IMR-90 (cell line): ENCODE results near the gene CEACAM3. TPM values are rescaled to one million over a fixed set of nuclear protein-coding genes. Genes with fewer than 3 reads are reported as not detected.

Experiments
- ATAC-seq: fragments of 200-7000 bp; cut with Tn5 transposase; 2 replicates; pipeline ENCODE4 v1.9.1; 2020; ENCODE audit warnings: low read depth, mild to moderate bottlenecking, moderate library complexity
- BruUV-seq: library from RNA; stranded (reverse); fragments of 400-500 nt; replicated peaks from 2 replicates; lab custom pipeline; 2021; lab: Mats Ljungman, UMichigan
- CTCF ChIA-PET: fragments of 300-600 bp; formaldehyde crosslinking; extraction: SDS; loops from one replicate; lab custom pipeline; 2021; ENCODE audit warnings: antibody characterized with exemption; lab: Yijun Ruan, JAX
- POLR2A ChIA-PET: fragments of 300-600 bp; sonication (Branson Sonifier 250); formaldehyde crosslinking; loops from one replicate; lab custom pipeline; 2022; ENCODE audit warnings: antibody characterized with exemption; ENCODE audit not compliant: unreplicated experiment; lab: Charles Lee
- DNase-seq: peaks from one replicate; pipeline ENCODE4 v3.0.0; 2013
- H2AFZ ChIP-seq: replicated peaks from 2 replicates; pipeline ENCODE3; 2013; ENCODE audit warnings: low read length, mild to moderate bottlenecking; ENCODE audit not compliant: poor library complexity
- H2AK5ac ChIP-seq: 2 replicates; pipeline ENCODE4 v1.6.1; 2013; ENCODE audit warnings: low read depth, low read length, inconsistent platforms
- H2AK9ac ChIP-seq: replicated peaks from 2 replicates; pipeline ENCODE3; 2013; ENCODE audit warnings: mild to moderate bottlenecking, low read depth, low read length, moderate library complexity; ENCODE audit not compliant: poor library complexity
- H2BK120ac ChIP-seq: 2 replicates; pipeline ENCODE4 v1.6.1; 2013; ENCODE audit warnings: low read depth, low read length, inconsistent platforms
- H2BK15ac ChIP-seq: 3 replicates; pipeline ENCODE4 v1.6.1; 2013; ENCODE audit warnings: low read depth, low read length, inconsistent platforms
- H2BK20ac ChIP-seq: 2 replicates; pipeline ENCODE4 v1.6.1; 2013; ENCODE audit warnings: low read depth, mild to moderate bottlenecking, inconsistent platforms, low read length, moderate library complexity
- H2BK5ac ChIP-seq: 2 replicates; pipeline ENCODE4 v1.6.1; 2013; ENCODE audit warnings: mild to moderate bottlenecking, low read depth, low read length, inconsistent platforms; ENCODE audit not compliant: poor library complexity, severe bottlenecking
- H3K14ac ChIP-seq: replicated peaks from 2 replicates; pipeline ENCODE4 v1.6.1; 2013; ENCODE audit warnings: low read depth, low read length, inconsistent platforms
- H3K18ac ChIP-seq: 2 replicates; pipeline ENCODE4 v1.6.1; 2013; ENCODE audit warnings: low read depth, low read length, control low read depth
- H3K23ac ChIP-seq: 2 replicates; pipeline ENCODE4 v1.6.1; 2013; ENCODE audit warnings: low read depth, low read length, inconsistent platforms
- H3K27ac ChIP-seq: 2 replicates; pipeline ENCODE4 v1.5.1; 2013; ENCODE audit warnings: mild to moderate bottlenecking, control low read depth, low read length; ENCODE audit not compliant: insufficient read depth
- H3K27me3 ChIP-seq: 2 replicates; pipeline ENCODE4 v1.6.1; 2013; ENCODE audit warnings: low read length; ENCODE audit not compliant: control insufficient read depth, insufficient read depth
- H3K36me3 ChIP-seq: 2 replicates; pipeline ENCODE4 v1.6.1; 2013; ENCODE audit warnings: low read length, mixed read lengths; ENCODE audit not compliant: control insufficient read depth, insufficient read depth
- H3K4ac ChIP-seq: 2 replicates; pipeline ENCODE4 v1.6.1; 2013; ENCODE audit warnings: low read depth, low read length, inconsistent platforms
- H3K4me1 ChIP-seq: 2 replicates; pipeline ENCODE4 v1.6.1; 2013; ENCODE audit warnings: low read length, mixed read lengths; ENCODE audit not compliant: control insufficient read depth, insufficient read depth
- H3K4me2 ChIP-seq: 2 replicates; pipeline ENCODE4 v1.6.1; 2013; ENCODE audit warnings: low read depth, mild to moderate bottlenecking, control low read depth, low read length, moderate library complexity
- H3K4me3 ChIP-seq: 2 replicates; pipeline ENCODE4 v1.5.1; 2013; ENCODE audit warnings: low read depth, mild to moderate bottlenecking, control low read depth, low read length, moderate library complexity; ENCODE audit not compliant: insufficient read depth
- H3K56ac ChIP-seq: 2 replicates; pipeline ENCODE4 v1.6.1; 2013; ENCODE audit warnings: low read length, inconsistent platforms; ENCODE audit not compliant: insufficient read depth; ENCODE audit errors: extremely low read depth
- H3K79me1 ChIP-seq, 2 experiments: 2 replicates each; pipeline ENCODE4 v1.6.1; 2013; ENCODE audit warnings: low read length in 2 of 2, inconsistent platforms in 1 of 2, low read depth in 1 of 2
- H3K9ac ChIP-seq: 2 replicates; pipeline ENCODE4 v1.6.1; 2013; ENCODE audit warnings: low read depth, low read length, control low read depth
- H3K9me1 ChIP-seq: 2 replicates; pipeline ENCODE4 v1.6.1; 2013; ENCODE audit warnings: low read length, inconsistent platforms; ENCODE audit not compliant: insufficient read depth
- H3K9me3 ChIP-seq: 2 replicates; pipeline ENCODE4 v1.6.1; 2013; ENCODE audit warnings: low read length; ENCODE audit not compliant: control insufficient read depth, insufficient read depth
- H4K20me1 ChIP-seq: 2 replicates; pipeline ENCODE4 v1.6.1; 2013; ENCODE audit warnings: low read length, inconsistent platforms; ENCODE audit not compliant: insufficient read depth
- H4K5ac ChIP-seq: 2 replicates; pipeline ENCODE4 v1.6.1; 2013; ENCODE audit warnings: mild to moderate bottlenecking, low read depth, low read length, control low read depth
- H4K8ac ChIP-seq, 2 experiments: 2 replicates each; pipeline ENCODE4 v1.6.1; 2013; ENCODE audit warnings: low read depth in 2 of 2, low read length in 2 of 2, control low read depth in 1 of 2, inconsistent platforms in 1 of 2
- H4K91ac ChIP-seq: 2 replicates; pipeline ENCODE4 v1.6.1; 2013; ENCODE audit warnings: low read depth, low read length, inconsistent platforms; ENCODE audit not compliant: insufficient read depth
- BHLHE40 ChIP-seq: fragments of 150-350 bp; IDR thresholded peaks from 2 replicates; pipeline ENCODE4 v1.6.1; 2016; ENCODE audit warnings: mild to moderate bottlenecking, low read depth, low read length
- CEBPB ChIP-seq: IDR thresholded peaks from 2 replicates; pipeline ENCODE4 v1.6.1; 2012; ENCODE audit warnings: low read depth, low read length, improper control_type of control experiment
- CHD1 ChIP-seq: IDR thresholded peaks from 2 replicates; pipeline ENCODE4 v1.6.1; 2012; ENCODE audit warnings: low read depth, low read length, improper control_type of control experiment
- CTCF ChIP-seq: conservative IDR thresholded peaks from 2 replicates; pipeline ENCODE4 v1.5.1; 2012; ENCODE audit warnings: mild to moderate bottlenecking, low read depth, low read length, improper control_type of control experiment
- ELK1 ChIP-seq: fragments of 150-350 bp; IDR thresholded peaks from 2 replicates; pipeline ENCODE4 v1.6.1; 2016; ENCODE audit warnings: low read depth, mild to moderate bottlenecking, low read length, moderate library complexity, borderline replicate concordance
- FOS ChIP-seq: fragments of 150-350 bp; IDR thresholded peaks from 2 replicates; pipeline ENCODE4 v1.6.1; 2016; ENCODE audit warnings: low read depth, low read length
- MAFK ChIP-seq: IDR thresholded peaks from 2 replicates; pipeline ENCODE4 v1.6.1; 2012; ENCODE audit warnings: low read depth, low read length, improper control_type of control experiment
- MAZ ChIP-seq: IDR thresholded peaks from 2 replicates; pipeline ENCODE4 v1.6.1; 2012; ENCODE audit warnings: low read depth, mild to moderate bottlenecking, low read length, improper control_type of control experiment, moderate library complexity, borderline replicate concordance
- MXI1 ChIP-seq: IDR thresholded peaks from 2 replicates; pipeline ENCODE4 v1.6.1; 2012; ENCODE audit warnings: low read depth, mild to moderate bottlenecking, low read length, moderate library complexity, borderline replicate concordance
- NFE2L2 ChIP-seq: fragments of 150-350 bp; IDR thresholded peaks from 2 replicates; pipeline ENCODE4 v1.6.1; 2016; ENCODE audit warnings: low read depth, mild to moderate bottlenecking, low read length
- POLR2A ChIP-seq: IDR thresholded peaks from 2 replicates; pipeline ENCODE4 v1.6.1; 2012; ENCODE audit warnings: mild to moderate bottlenecking, low read depth, low read length
- RAD21 ChIP-seq: IDR thresholded peaks from 2 replicates; pipeline ENCODE4 v1.6.1; 2012; ENCODE audit warnings: low read length, improper control_type of control experiment
- RCOR1 ChIP-seq: IDR thresholded peaks from 2 replicates; pipeline ENCODE4 v1.6.1; 2012; ENCODE audit warnings: mild to moderate bottlenecking, low read length, improper control_type of control experiment; ENCODE audit not compliant: insufficient replicate concordance
- RFX5 ChIP-seq: IDR thresholded peaks from 2 replicates; pipeline ENCODE4 v1.8.0; 2012; ENCODE audit warnings: low read depth, mild to moderate bottlenecking, low read length, moderate library complexity
- SMC3 ChIP-seq: fragments of 150-350 bp; IDR thresholded peaks from 2 replicates; pipeline ENCODE4 v1.6.1; 2016; ENCODE audit warnings: low read depth, mild to moderate bottlenecking, antibody characterized with exemption, low read length, moderate library complexity
- USF2 ChIP-seq: fragments of 150-350 bp; IDR thresholded peaks from 2 replicates; pipeline ENCODE4 v1.6.1; 2017; ENCODE audit warnings: mild to moderate bottlenecking, antibody characterized with exemption, low read length, low read depth
- WGBS, 2 experiments: methylation state at CpG; one replicate each; pipeline versions ENCODE4 v1.1.5 to v1.1.7; 2013; ENCODE audit warnings: missing lambda C conversion rate in 2 of 2; ENCODE audit not compliant: insufficient read length in 1 of 2; ENCODE audit errors: extremely low coverage in 2 of 2; 5-methylcytosine and 5-hydroxymethylcytosine counted together
- dilution Hi-C: fragments of 300-500 bp; cut with HindIII; formaldehyde crosslinking; loops from one replicate; pipeline ENCODE4 v1.14.3; 2018; ENCODE audit warnings: low sequenced_read_pairs; ENCODE audit not compliant: unreplicated experiment
- in situ Hi-C: fragments of 300-500 bp; cut with MboI; formaldehyde crosslinking; loops from 3 replicates; pipeline ENCODE4 v1.14.3; 2019; ENCODE audit warnings: low sequenced_read_pairs, inconsistent platforms, mixed read lengths
- intact Hi-C: fragments of 100-400 bp; cut with micrococcal nuclease; formaldehyde crosslinking; loops from 2 replicates; pipeline ENCODE4 v1.10.0; 2022
- polyA plus RNA-seq, 3 experiments: library from polyadenylated mRNA; depleted of rRNA; stranded (reverse); fragments of >200 nt; gene quantifications; 2 replicates each; pipeline ENCODE4 v1.2.3, GENCODE V29; 2012; ENCODE audit warnings: low replicate concordance in 1 of 3
- total RNA-seq: library from RNA; depleted of rRNA; stranded (reverse); fragments of >200 nt; gene quantifications from 2 replicates; pipeline ENCODE4 v1.2.3, GENCODE V29; 2012

The CEACAM3 gene
- total and polyA plus RNA-seq, 2 of the 4 experiments (the other 2 are of a cell fraction): not detected

GRCh38 chr19:41843371-41843770 is 47.0 kb downstream of the CEACAM3 start:
- no peak overlapping the region for H2BK20ac ChIP-seq
- no peak overlapping the region for H3K27ac ChIP-seq
- POLR2A ChIA-PET: no interaction called here
- no peak for ATAC-seq
- no peak overlapping the region for H3K14ac ChIP-seq
- H2AK9ac ChIP-seq: no peak overlapping the region
- dilution Hi-C loops (no loop called here), in situ Hi-C loops (no loop called here), intact Hi-C loops (no loop called here)
- no peaks in the 10 kb centered on the region for H4K20me1 ChIP-seq
- TF ChIP-seq BHLHE40: no peak
- TF ChIP-seq CEBPB: no peak
- no peak for TF ChIP-seq SMC3
- TF ChIP-seq USF2: no peak
- TF ChIP-seq MAZ: no peak
- no peak for TF ChIP-seq RAD21
- TF ChIP-seq MAFK: no peak
- no peak for TF ChIP-seq RFX5
- TF ChIP-seq RCOR1: no peak
- TF ChIP-seq CTCF: no peak
- TF ChIP-seq CHD1: no peak
- no peak for TF ChIP-seq FOS
- TF ChIP-seq NFE2L2: no peak
- no peak for TF ChIP-seq POLR2A
- TF ChIP-seq ELK1: no peak
- no peak for TF ChIP-seq MXI1
- WGBS, 2 experiments: 60% methylated on average over 1 of the region's 7 CpGs; no CpG with 5 or more reads in 1 of the 2 experiments
- H3K4ac ChIP-seq: no peak overlapping the region
- no peak overlapping the region for H3K56ac ChIP-seq
- DNase-seq: no peak
- H4K91ac ChIP-seq: no peak overlapping the region
- H3K4me3 ChIP-seq: no peak overlapping the region
- H2AK5ac ChIP-seq: no peak overlapping the region
- no peaks in the 10 kb centered on the region for H3K9me1 ChIP-seq
- no peak overlapping the region for H2BK15ac ChIP-seq
- no peak overlapping the region for H4K8ac ChIP-seq
- CTCF ChIA-PET: no interaction called here
- H3K79me1 ChIP-seq: no peaks in the 10 kb centered on the region
- no peak overlapping the region for H3K18ac ChIP-seq
- H2BK120ac ChIP-seq: no peak overlapping the region
- no peak overlapping the region for H3K4me2 ChIP-seq
- H3K27me3 ChIP-seq: peaks cover 7% of the 10 kb centered on the region
- no peaks in the 10 kb centered on the region for H3K4me1 ChIP-seq
- no peaks in the 10 kb centered on the region for H3K36me3 ChIP-seq
- no peak overlapping the region for H3K23ac ChIP-seq
- no peak overlapping the region for H3K9ac ChIP-seq
- BruUV-seq: no TSS peak
- H3K9me3 ChIP-seq: no peaks in the 10 kb centered on the region
- no peak overlapping the region for H2AFZ ChIP-seq
- H4K5ac ChIP-seq: no peak overlapping the region
- no peak overlapping the region for H2BK5ac ChIP-seq
